ENCODE data around the gene EWSR1.

Gene EWSR1

GRCh38 chr22:29306835-29307595 lies 38.9 kb downstream of the EWSR1 start:
- DNase-seq (ENCODE audit: low spot score): peak; percentile 38

GRCh38 chr22:29307596-29308147 lies 39.6 kb downstream of the EWSR1 start:
- DNase-seq (ENCODE audit: low spot score): peak; percentile 3

GRCh38 chr22:29308148-29308790 lies 40.2 kb downstream of the EWSR1 start:
- DNase-seq (ENCODE audit: low spot score): no peak

- peak; percentile 6 for DNase-seq (ENCODE audit: low spot score)
These were observed 40.8 kb downstream of the EWSR1 start for GRCh38 chr22:29308791-29309262.

- DNase-seq (ENCODE audit: low spot score): no peak
These were observed 41.4 kb downstream of the EWSR1 start for GRCh38 chr22:29309332-29310064.

- DNase-seq (ENCODE audit: low spot score): no peak
These were observed 42.2 kb downstream of the EWSR1 start for GRCh38 chr22:29310065-29310862.

GRCh38 chr22:29310863-29311339 lies 42.8 kb downstream of the EWSR1 start:
- DNase-seq (ENCODE audit: low spot score): peak; percentile 47

GRCh38 chr22:29311464-29312217 lies 43.6 kb downstream of the EWSR1 start:
- no peak for DNase-seq (ENCODE audit: low spot score)

- DNase-seq (ENCODE audit: low spot score): no peak
These were observed 44.4 kb downstream of the EWSR1 start for GRCh38 chr22:29312218-29313125.

- peak; percentile 64 for DNase-seq (ENCODE audit: low spot score)
These were observed 45.1 kb downstream of the EWSR1 start for GRCh38 chr22:29313126-29313575.

- no peak for DNase-seq (ENCODE audit: low spot score)
These were observed 45.8 kb downstream of the EWSR1 start for GRCh38 chr22:29313576-29314466.

GRCh38 chr22:29314537-29315285 lies 46.6 kb downstream of the EWSR1 start:
- no peak for DNase-seq (ENCODE audit: low spot score)

- DNase-seq (ENCODE audit: low spot score): no peak
These were observed 47.4 kb downstream of the EWSR1 start, which contains the start of gene RASL10A for GRCh38 chr22:29315286-29316140. Gene RASL10A (minus strand): TSS chr22:29315697. CDS start chr22:29315246, 451 bp downstream.

GRCh38 chr22:29316141-29316828 lies 48.2 kb downstream of the EWSR1 start:
- no peak for DNase-seq (ENCODE audit: low spot score)

GRCh38 chr22:29317827-29318454 lies 49.9 kb downstream of the EWSR1 start:
- no peak for DNase-seq (ENCODE audit: low spot score)

- no peak for DNase-seq (ENCODE audit: low spot score)
These were observed 51.0 kb downstream of the EWSR1 start for GRCh38 chr22:29319072-29319471.

Data from germinal center (tissue), 1 donor.